IMR-90 (cell line): ENCODE measurements around the gene KCNT1. TPM values are rescaled to one million over a fixed set of nuclear protein-coding genes. Genes with fewer than 3 reads are reported as not detected.

Experiments
- ATAC-seq: fragments of 200-7000 bp; cut with Tn5 transposase; 2 replicates; pipeline ENCODE4 v1.9.1; 2020; ENCODE audit warnings: low read depth, mild to moderate bottlenecking, moderate library complexity
- BruUV-seq: library from RNA; stranded (reverse); fragments of 400-500 nt; replicated peaks from 2 replicates; lab custom pipeline; 2021; lab: Mats Ljungman, UMichigan
- CTCF ChIA-PET: fragments of 300-600 bp; formaldehyde crosslinking; extraction: SDS; loops from one replicate; lab custom pipeline; 2021; ENCODE audit warnings: antibody characterized with exemption; lab: Yijun Ruan, JAX
- POLR2A ChIA-PET: fragments of 300-600 bp; sonication (Branson Sonifier 250); formaldehyde crosslinking; loops from one replicate; lab custom pipeline; 2022; ENCODE audit warnings: antibody characterized with exemption; ENCODE audit not compliant: unreplicated experiment; lab: Charles Lee
- DNase-seq: peaks from one replicate; pipeline ENCODE4 v3.0.0; 2013
- H2AFZ ChIP-seq: replicated peaks from 2 replicates; pipeline ENCODE3; 2013; ENCODE audit warnings: low read length, mild to moderate bottlenecking; ENCODE audit not compliant: poor library complexity
- H2AK5ac ChIP-seq: 2 replicates; pipeline ENCODE4 v1.6.1; 2013; ENCODE audit warnings: low read depth, low read length, inconsistent platforms
- H2AK9ac ChIP-seq: replicated peaks from 2 replicates; pipeline ENCODE3; 2013; ENCODE audit warnings: mild to moderate bottlenecking, low read depth, low read length, moderate library complexity; ENCODE audit not compliant: poor library complexity
- H2BK120ac ChIP-seq: 2 replicates; pipeline ENCODE4 v1.6.1; 2013; ENCODE audit warnings: low read depth, low read length, inconsistent platforms
- H2BK15ac ChIP-seq: 3 replicates; pipeline ENCODE4 v1.6.1; 2013; ENCODE audit warnings: low read depth, low read length, inconsistent platforms
- H2BK20ac ChIP-seq: 2 replicates; pipeline ENCODE4 v1.6.1; 2013; ENCODE audit warnings: low read depth, mild to moderate bottlenecking, inconsistent platforms, low read length, moderate library complexity
- H2BK5ac ChIP-seq: 2 replicates; pipeline ENCODE4 v1.6.1; 2013; ENCODE audit warnings: mild to moderate bottlenecking, low read depth, low read length, inconsistent platforms; ENCODE audit not compliant: poor library complexity, severe bottlenecking
- H3K14ac ChIP-seq: replicated peaks from 2 replicates; pipeline ENCODE4 v1.6.1; 2013; ENCODE audit warnings: low read depth, low read length, inconsistent platforms
- H3K18ac ChIP-seq: 2 replicates; pipeline ENCODE4 v1.6.1; 2013; ENCODE audit warnings: low read depth, low read length, control low read depth
- H3K23ac ChIP-seq: 2 replicates; pipeline ENCODE4 v1.6.1; 2013; ENCODE audit warnings: low read depth, low read length, inconsistent platforms
- H3K27ac ChIP-seq: 2 replicates; pipeline ENCODE4 v1.5.1; 2013; ENCODE audit warnings: mild to moderate bottlenecking, control low read depth, low read length; ENCODE audit not compliant: insufficient read depth
- H3K27me3 ChIP-seq: 2 replicates; pipeline ENCODE4 v1.6.1; 2013; ENCODE audit warnings: low read length; ENCODE audit not compliant: control insufficient read depth, insufficient read depth
- H3K36me3 ChIP-seq: 2 replicates; pipeline ENCODE4 v1.6.1; 2013; ENCODE audit warnings: low read length, mixed read lengths; ENCODE audit not compliant: control insufficient read depth, insufficient read depth
- H3K4ac ChIP-seq: 2 replicates; pipeline ENCODE4 v1.6.1; 2013; ENCODE audit warnings: low read depth, low read length, inconsistent platforms
- H3K4me1 ChIP-seq: 2 replicates; pipeline ENCODE4 v1.6.1; 2013; ENCODE audit warnings: low read length, mixed read lengths; ENCODE audit not compliant: control insufficient read depth, insufficient read depth
- H3K4me2 ChIP-seq: 2 replicates; pipeline ENCODE4 v1.6.1; 2013; ENCODE audit warnings: low read depth, mild to moderate bottlenecking, control low read depth, low read length, moderate library complexity
- H3K4me3 ChIP-seq: 2 replicates; pipeline ENCODE4 v1.5.1; 2013; ENCODE audit warnings: low read depth, mild to moderate bottlenecking, control low read depth, low read length, moderate library complexity; ENCODE audit not compliant: insufficient read depth
- H3K56ac ChIP-seq: 2 replicates; pipeline ENCODE4 v1.6.1; 2013; ENCODE audit warnings: low read length, inconsistent platforms; ENCODE audit not compliant: insufficient read depth; ENCODE audit errors: extremely low read depth
- H3K79me1 ChIP-seq, 2 experiments: 2 replicates each; pipeline ENCODE4 v1.6.1; 2013; ENCODE audit warnings: low read length in 2 of 2, inconsistent platforms in 1 of 2, low read depth in 1 of 2
- H3K9ac ChIP-seq: 2 replicates; pipeline ENCODE4 v1.6.1; 2013; ENCODE audit warnings: low read depth, low read length, control low read depth
- H3K9me1 ChIP-seq: 2 replicates; pipeline ENCODE4 v1.6.1; 2013; ENCODE audit warnings: low read length, inconsistent platforms; ENCODE audit not compliant: insufficient read depth
- H3K9me3 ChIP-seq: 2 replicates; pipeline ENCODE4 v1.6.1; 2013; ENCODE audit warnings: low read length; ENCODE audit not compliant: control insufficient read depth, insufficient read depth
- H4K20me1 ChIP-seq: 2 replicates; pipeline ENCODE4 v1.6.1; 2013; ENCODE audit warnings: low read length, inconsistent platforms; ENCODE audit not compliant: insufficient read depth
- H4K5ac ChIP-seq: 2 replicates; pipeline ENCODE4 v1.6.1; 2013; ENCODE audit warnings: mild to moderate bottlenecking, low read depth, low read length, control low read depth
- H4K8ac ChIP-seq, 2 experiments: 2 replicates each; pipeline ENCODE4 v1.6.1; 2013; ENCODE audit warnings: low read depth in 2 of 2, low read length in 2 of 2, control low read depth in 1 of 2, inconsistent platforms in 1 of 2
- H4K91ac ChIP-seq: 2 replicates; pipeline ENCODE4 v1.6.1; 2013; ENCODE audit warnings: low read depth, low read length, inconsistent platforms; ENCODE audit not compliant: insufficient read depth
- CEBPB ChIP-seq: IDR thresholded peaks from 2 replicates; pipeline ENCODE4 v1.6.1; 2012; ENCODE audit warnings: low read depth, low read length, improper control_type of control experiment
- CHD1 ChIP-seq: IDR thresholded peaks from 2 replicates; pipeline ENCODE4 v1.6.1; 2012; ENCODE audit warnings: low read depth, low read length, improper control_type of control experiment
- FOS ChIP-seq: fragments of 150-350 bp; IDR thresholded peaks from 2 replicates; pipeline ENCODE4 v1.6.1; 2016; ENCODE audit warnings: low read depth, low read length
- MAFK ChIP-seq: IDR thresholded peaks from 2 replicates; pipeline ENCODE4 v1.6.1; 2012; ENCODE audit warnings: low read depth, low read length, improper control_type of control experiment
- MXI1 ChIP-seq: IDR thresholded peaks from 2 replicates; pipeline ENCODE4 v1.6.1; 2012; ENCODE audit warnings: low read depth, mild to moderate bottlenecking, low read length, moderate library complexity, borderline replicate concordance
- NFE2L2 ChIP-seq: fragments of 150-350 bp; IDR thresholded peaks from 2 replicates; pipeline ENCODE4 v1.6.1; 2016; ENCODE audit warnings: low read depth, mild to moderate bottlenecking, low read length
- POLR2A ChIP-seq: IDR thresholded peaks from 2 replicates; pipeline ENCODE4 v1.6.1; 2012; ENCODE audit warnings: mild to moderate bottlenecking, low read depth, low read length
- RAD21 ChIP-seq: IDR thresholded peaks from 2 replicates; pipeline ENCODE4 v1.6.1; 2012; ENCODE audit warnings: low read length, improper control_type of control experiment
- RFX5 ChIP-seq: IDR thresholded peaks from 2 replicates; pipeline ENCODE4 v1.8.0; 2012; ENCODE audit warnings: low read depth, mild to moderate bottlenecking, low read length, moderate library complexity
- WGBS, 2 experiments: methylation state at CpG; one replicate each; pipeline versions ENCODE4 v1.1.5 to v1.1.7; 2013; ENCODE audit warnings: missing lambda C conversion rate in 2 of 2; ENCODE audit not compliant: insufficient read length in 1 of 2; ENCODE audit errors: extremely low coverage in 2 of 2; 5-methylcytosine and 5-hydroxymethylcytosine counted together
- dilution Hi-C: fragments of 300-500 bp; cut with HindIII; formaldehyde crosslinking; loops from one replicate; pipeline ENCODE4 v1.14.3; 2018; ENCODE audit warnings: low sequenced_read_pairs; ENCODE audit not compliant: unreplicated experiment
- in situ Hi-C: fragments of 300-500 bp; cut with MboI; formaldehyde crosslinking; loops from 3 replicates; pipeline ENCODE4 v1.14.3; 2019; ENCODE audit warnings: low sequenced_read_pairs, inconsistent platforms, mixed read lengths
- intact Hi-C: fragments of 100-400 bp; cut with micrococcal nuclease; formaldehyde crosslinking; loops from 2 replicates; pipeline ENCODE4 v1.10.0; 2022
- polyA plus RNA-seq, 3 experiments: library from polyadenylated mRNA; depleted of rRNA; stranded (reverse); fragments of >200 nt; gene quantifications; 2 replicates each; pipeline ENCODE4 v1.2.3, GENCODE V29; 2012; ENCODE audit warnings: low replicate concordance in 1 of 3
- total RNA-seq: library from RNA; depleted of rRNA; stranded (reverse); fragments of >200 nt; gene quantifications from 2 replicates; pipeline ENCODE4 v1.2.3, GENCODE V29; 2012
- TF ChIP-seq, protein P1 (sequence below): fragments of 150-350 bp; IDR thresholded peaks from 2 replicates; pipeline ENCODE4 v1.6.1; 2017; ENCODE audit warnings: mild to moderate bottlenecking, antibody characterized with exemption, low read length, low read depth

KCNT1 gene
- total and polyA plus RNA-seq, 2 of the 4 experiments (the other 2 are of a cell fraction): not detected

DNA sequence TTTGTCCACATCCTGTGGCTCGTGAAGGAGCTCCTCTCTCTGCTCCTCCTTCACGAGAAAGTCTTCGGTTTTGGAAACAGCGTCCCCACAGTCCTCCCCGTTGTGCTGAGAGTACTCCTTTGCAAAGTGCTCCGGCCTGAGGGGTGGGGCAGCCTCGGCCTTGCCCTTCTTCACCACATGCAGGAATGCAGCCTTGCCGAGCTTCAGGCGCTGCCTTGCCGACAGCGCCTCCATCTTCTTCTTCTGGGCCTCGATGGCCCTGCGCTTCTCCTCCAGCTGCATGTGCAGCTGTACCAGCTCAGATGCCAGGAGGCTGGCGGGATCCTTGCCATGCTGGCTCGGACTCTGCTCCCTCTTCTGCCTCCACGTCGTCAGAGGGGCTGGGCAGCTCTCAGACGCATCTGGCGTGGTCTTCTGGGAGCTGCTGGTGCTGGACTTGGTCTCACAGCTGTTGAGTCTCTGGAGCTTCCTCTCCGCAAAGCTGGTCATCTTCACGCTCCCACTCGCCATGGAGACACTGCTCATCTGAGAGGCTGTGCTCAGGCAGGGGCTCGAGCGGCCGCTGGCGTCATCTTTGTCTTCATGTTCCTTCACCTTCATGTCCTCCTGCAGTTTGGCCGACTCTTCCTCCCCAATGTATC lies 119.9 kb downstream of the KCNT1 start:
- TF ChIP-seq MAFK (no peak), NFE2L2 (no peak), RAD21 (no peak), FOS (no peak), MXI1 (no peak), RFX5 (no peak), POLR2A (no peak), CEBPB (no peak), CHD1 (no peak)
- TF ChIP-seq, protein P1, sequence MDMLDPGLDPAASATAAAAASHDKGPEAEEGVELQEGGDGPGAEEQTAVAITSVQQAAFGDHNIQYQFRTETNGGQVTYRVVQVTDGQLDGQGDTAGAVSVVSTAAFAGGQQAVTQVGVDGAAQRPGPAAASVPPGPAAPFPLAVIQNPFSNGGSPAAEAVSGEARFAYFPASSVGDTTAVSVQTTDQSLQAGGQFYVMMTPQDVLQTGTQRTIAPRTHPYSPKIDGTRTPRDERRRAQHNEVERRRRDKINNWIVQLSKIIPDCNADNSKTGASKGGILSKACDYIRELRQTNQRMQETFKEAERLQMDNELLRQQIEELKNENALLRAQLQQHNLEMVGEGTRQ: no peak
- ATAC-seq: no peak
- Histone ChIP-seq H4K91ac (no peak overlapping the region), H3K56ac (no peak overlapping the region), H2BK15ac (no peak overlapping the region), H2BK5ac (no peak overlapping the region), H3K18ac (no peak overlapping the region), H3K14ac (no peak overlapping the region), H3K4me3 (no peak overlapping the region), H2BK120ac (no peak overlapping the region), H3K4me1 (no peaks in the 10 kb centered on the region), H2AFZ (no peak overlapping the region), H3K23ac (no peak overlapping the region), H4K5ac (no peak overlapping the region), H2AK9ac (no peak overlapping the region), H3K27me3 (no peaks in the 10 kb centered on the region), H3K9me3 (no peaks in the 10 kb centered on the region), H3K9ac (no peak overlapping the region), H3K4ac (no peak overlapping the region), H4K20me1 (peaks cover 6% of the 10 kb centered on the region), H3K36me3 (peaks cover 59% of the 10 kb centered on the region), H4K8ac (no peak overlapping the region), H3K79me1 (peaks cover 14 to 20% of the 10 kb centered on the region in 2 experiments), H3K9me1 (no peaks in the 10 kb centered on the region), H3K27ac (no peak overlapping the region), H3K4me2 (no peak overlapping the region), H2BK20ac (no peak overlapping the region), H2AK5ac (no peak overlapping the region)
- intact Hi-C loops: no loop called here
- WGBS, 2 experiments: 95% methylated on average over 26 of the region's 27 CpGs; no CpG with 5 or more reads in 1 of the 2 experiments
- in situ Hi-C loops: no loop called here
- CTCF ChIA-PET: no interaction called here
- POLR2A ChIA-PET: no interaction called here
- BruUV-seq: no TSS peak
- dilution Hi-C loops: no loop called here
- no peak for DNase-seq
